Stimulated activated naive B cell treated with anti-CD40 and anti-IgM and Interleukin-4, amounts not matched to agents 10 μg/mL and 1 μg/mL and 100 μg/mL, for 72 hours (primary cell): ENCODE measurements around the gene SCFD2.

Experiments used
- ATAC-seq, 2 donors: fragments of 150-1000 bp; cut with Tn5 transposase; replicated peaks; 2 replicates each; pipeline ENCODE4 v1.10.0; 2021; ENCODE audit warnings: moderate library complexity in 1 of 2
- DNase-seq: peaks from one replicate; pipeline ENCODE4 v3.0.0; 2021
- H3K27ac Mint-ChIP-seq: one replicate; pipeline ENCODE4 v1.8.0; 2022; ENCODE audit warnings: mild to moderate bottlenecking, mixed read lengths
- H3K27me3 Mint-ChIP-seq, 2 donors: one replicate each; pipeline ENCODE4 v1.8.0; 2022; ENCODE audit warnings: mixed read lengths in 2 of 2
- H3K36me3 Mint-ChIP-seq, 2 donors: one replicate each; pipeline ENCODE4 v1.8.0; 2022; ENCODE audit warnings: mixed read lengths in 2 of 2, mild to moderate bottlenecking in 1 of 2
- H3K4me1 Mint-ChIP-seq, 2 donors: one replicate each; pipeline ENCODE4 v1.8.0; 2022; ENCODE audit warnings: mixed read lengths in 2 of 2, mild to moderate bottlenecking in 1 of 2
- H3K4me3 Mint-ChIP-seq, 2 donors: one replicate each; pipeline ENCODE4 v1.8.0; 2022; ENCODE audit warnings: mild to moderate bottlenecking in 2 of 2, mixed read lengths in 2 of 2, moderate library complexity in 1 of 2
- H3K9me3 Mint-ChIP-seq, 2 donors: one replicate each; pipeline ENCODE4 v1.8.0; 2022; ENCODE audit warnings: mixed read lengths in 2 of 2, mild to moderate bottlenecking in 1 of 2

SCFD2 gene

GRCh38 chr4:53208753-53209152, 157.1 kb downstream of the SCFD2 start:
- no peaks in the 10 kb centered on the region for H3K27me3 Mint-ChIP-seq
- no peak overlapping the region for H3K4me3 Mint-ChIP-seq
- H3K4me1 Mint-ChIP-seq, result no peaks in the 10 kb centered on the region
- peaks cover 0 to 1% of the 10 kb centered on the region in 2 donors for H3K9me3 Mint-ChIP-seq
- DNase-seq (no peak), ATAC-seq (no peak)
- peaks cover 22 to 54% of the 10 kb centered on the region in 2 donors for H3K36me3 Mint-ChIP-seq
- H3K27ac Mint-ChIP-seq, result no peak overlapping the region

- DNase-seq (no peak), ATAC-seq (no peak)
- Mint-ChIP-seq H3K9me3 (peaks cover 0 to 1% of the 10 kb centered on the region in 2 donors), H3K4me3 (no peak overlapping the region), H3K4me1 (no peaks in the 10 kb centered on the region), H3K27me3 (no peaks in the 10 kb centered on the region), H3K27ac (no peak overlapping the region), H3K36me3 (peaks cover 20 to 54% of the 10 kb centered on the region in 2 donors)
Observed at GRCh38 chr4:53205970-53206369, 159.9 kb downstream of the SCFD2 start.

GRCh38 chr4:53199356-53199755, 166.5 kb downstream of the SCFD2 start:
- Mint-ChIP-seq H3K4me1 (no peaks in the 10 kb centered on the region), H3K27me3 (no peaks in the 10 kb centered on the region), H3K27ac (no peak overlapping the region), H3K36me3 (peaks cover 6 to 17% of the 10 kb centered on the region in 2 donors), H3K4me3 (no peak overlapping the region), H3K9me3 (no peaks in the 10 kb centered on the region)
- ATAC-seq (no peak), DNase-seq (no peak)

DNA sequence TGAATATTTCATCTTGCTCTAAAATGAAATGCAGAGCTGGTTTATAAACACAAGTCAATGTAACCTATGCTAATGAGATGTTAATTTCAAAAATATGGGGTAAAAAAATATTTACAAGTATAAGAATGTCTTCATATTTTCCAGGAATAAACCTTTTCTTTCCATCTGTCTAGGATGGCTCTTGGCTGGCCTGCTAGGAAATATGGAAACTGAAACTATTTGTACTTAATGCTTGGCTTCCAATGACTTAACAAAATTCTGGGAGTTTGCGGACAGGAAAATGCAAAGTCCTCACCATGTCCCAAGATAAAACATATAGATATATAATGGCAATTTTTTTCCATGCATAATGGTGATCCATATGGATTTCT, 168.1 kb downstream of the SCFD2 start:
- no peaks in the 10 kb centered on the region for H3K27me3 Mint-ChIP-seq

GRCh38 chr4:53196882-53197771, 168.7 kb downstream of the SCFD2 start:
- Mint-ChIP-seq H3K27ac (no peak overlapping the region), H3K9me3 (no peaks in the 10 kb centered on the region), H3K27me3 (no peaks in the 10 kb centered on the region), H3K4me3 (no peak overlapping the region), H3K4me1 (peaks cover 3 to 4% of the 10 kb centered on the region in 2 donors), H3K36me3 (no peaks in the 10 kb centered on the region)
- DNase-seq (no peak), ATAC-seq (peak; percentile 46 to 70)

More for the DNA sequence above, 168.1 kb downstream of the SCFD2 start:
- DNase-seq, result no peak
- Mint-ChIP-seq H3K4me1 (no peaks in the 10 kb centered on the region), H3K27ac (no peak overlapping the region), H3K36me3 (peaks cover under 1% of the 10 kb centered on the region in 2 donors), H3K9me3 (no peaks in the 10 kb centered on the region), H3K4me3 (no peak overlapping the region)
- ATAC-seq, result no peak

- no peaks in the 10 kb centered on the region for H3K27me3 Mint-ChIP-seq
- no peak for DNase-seq
- peaks cover 5 to 7% of the 10 kb centered on the region in 2 donors for H3K4me1 Mint-ChIP-seq
- H3K36me3 Mint-ChIP-seq, result no peaks in the 10 kb centered on the region
- no peak overlapping the region for H3K4me3 Mint-ChIP-seq
- H3K9me3 Mint-ChIP-seq, result no peaks in the 10 kb centered on the region
- no peak overlapping the region for H3K27ac Mint-ChIP-seq
- no peak for ATAC-seq
Observed at GRCh38 chr4:53195815-53196661, 169.8 kb downstream of the SCFD2 start.

- peaks cover 5 to 7% of the 10 kb centered on the region in 2 donors for H3K4me1 Mint-ChIP-seq
- no peak for DNase-seq
Observed at GRCh38 chr4:53194727-53195126, 171.1 kb downstream of the SCFD2 start.

GRCh38 chr4:53193111-53193510, 172.8 kb downstream of the SCFD2 start:
- peaks cover 5 to 6% of the 10 kb centered on the region in 2 donors for H3K36me3 Mint-ChIP-seq
- no peaks in the 10 kb centered on the region for H3K9me3 Mint-ChIP-seq
- H3K27ac Mint-ChIP-seq, result no peak overlapping the region
- no peak overlapping the region for H3K4me3 Mint-ChIP-seq
- ATAC-seq, result no peak
- no peak for DNase-seq
- H3K27me3 Mint-ChIP-seq, result no peaks in the 10 kb centered on the region
- peaks cover 5 to 7% of the 10 kb centered on the region in 2 donors for H3K4me1 Mint-ChIP-seq

More at GRCh38 chr4:53194727-53195126, 171.1 kb downstream of the SCFD2 start:
- no peaks in the 10 kb centered on the region for H3K9me3 Mint-ChIP-seq
- no peaks in the 10 kb centered on the region for H3K27me3 Mint-ChIP-seq
- H3K36me3 Mint-ChIP-seq, result peaks cover 5 to 6% of the 10 kb centered on the region in 2 donors
- H3K27ac Mint-ChIP-seq, result no peak overlapping the region
- H3K4me3 Mint-ChIP-seq, result no peak overlapping the region
- ATAC-seq, result no peak

- no peak for ATAC-seq
- Mint-ChIP-seq H3K4me1 (peaks cover 5 to 7% of the 10 kb centered on the region in 2 donors), H3K36me3 (peaks cover 5 to 6% of the 10 kb centered on the region in 2 donors), H3K9me3 (no peaks in the 10 kb centered on the region), H3K27me3 (no peaks in the 10 kb centered on the region), H3K4me3 (no peak overlapping the region), H3K27ac (no peak overlapping the region)
- no peak for DNase-seq
Observed at GRCh38 chr4:53192496-53192895, 173.4 kb downstream of the SCFD2 start.

DNA sequence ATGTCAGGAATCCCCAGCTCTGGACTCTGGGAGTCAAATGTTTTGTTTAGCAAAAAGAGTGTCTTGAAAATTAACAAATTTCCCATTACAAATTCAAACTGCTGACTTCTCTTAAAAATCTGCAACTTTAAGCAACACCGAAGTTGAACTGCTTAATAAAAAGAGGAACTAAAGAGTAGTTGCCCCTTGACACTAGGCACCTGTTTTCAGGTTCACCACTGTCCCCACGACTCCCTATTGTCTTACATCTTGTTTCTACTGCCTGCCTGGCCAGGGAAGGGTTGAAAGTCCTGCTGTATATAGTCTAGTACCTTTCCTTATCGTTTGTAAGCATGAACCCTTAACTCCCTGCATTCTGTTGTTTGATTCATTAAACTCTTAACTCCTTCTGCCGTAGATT, 173.9 kb downstream of the SCFD2 start:
- Mint-ChIP-seq H3K4me1 (peaks cover 5 to 7% of the 10 kb centered on the region in 2 donors), H3K27me3 (no peaks in the 10 kb centered on the region), H3K4me3 (no peak overlapping the region), H3K27ac (no peak overlapping the region), H3K36me3 (peaks cover 5 to 6% of the 10 kb centered on the region in 2 donors), H3K9me3 (no peaks in the 10 kb centered on the region)
- DNase-seq, result no peak
- ATAC-seq, result peak in 1 of 2 donors; percentile 22

DNA sequence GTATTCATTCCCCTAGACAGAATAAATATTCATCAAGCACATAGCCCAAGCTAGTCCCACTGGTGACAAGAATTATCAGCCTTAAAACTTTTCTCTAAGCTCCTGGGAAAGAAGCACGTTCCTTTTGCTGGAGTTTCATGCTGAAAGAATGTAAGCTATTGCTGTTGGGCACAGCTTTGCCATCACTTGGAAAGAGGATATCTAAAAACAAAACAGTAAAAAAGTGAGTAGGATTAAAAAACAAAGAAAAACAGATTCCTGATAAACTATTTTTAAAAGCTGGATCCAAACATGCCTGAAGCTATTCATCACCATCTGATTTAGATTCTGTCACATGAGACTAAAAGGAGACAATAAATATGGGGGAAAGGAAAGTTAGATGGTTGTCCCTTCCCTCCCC, 176.8 kb downstream of the SCFD2 start:
- Mint-ChIP-seq H3K4me3 (no peak overlapping the region), H3K9me3 (no peaks in the 10 kb centered on the region), H3K4me1 (peaks cover 5 to 7% of the 10 kb centered on the region in 2 donors), H3K27ac (no peak overlapping the region), H3K36me3 (peaks cover 10 to 11% of the 10 kb centered on the region in 2 donors), H3K27me3 (no peaks in the 10 kb centered on the region)
- DNase-seq, result no peak
- no peak for ATAC-seq

DNA sequence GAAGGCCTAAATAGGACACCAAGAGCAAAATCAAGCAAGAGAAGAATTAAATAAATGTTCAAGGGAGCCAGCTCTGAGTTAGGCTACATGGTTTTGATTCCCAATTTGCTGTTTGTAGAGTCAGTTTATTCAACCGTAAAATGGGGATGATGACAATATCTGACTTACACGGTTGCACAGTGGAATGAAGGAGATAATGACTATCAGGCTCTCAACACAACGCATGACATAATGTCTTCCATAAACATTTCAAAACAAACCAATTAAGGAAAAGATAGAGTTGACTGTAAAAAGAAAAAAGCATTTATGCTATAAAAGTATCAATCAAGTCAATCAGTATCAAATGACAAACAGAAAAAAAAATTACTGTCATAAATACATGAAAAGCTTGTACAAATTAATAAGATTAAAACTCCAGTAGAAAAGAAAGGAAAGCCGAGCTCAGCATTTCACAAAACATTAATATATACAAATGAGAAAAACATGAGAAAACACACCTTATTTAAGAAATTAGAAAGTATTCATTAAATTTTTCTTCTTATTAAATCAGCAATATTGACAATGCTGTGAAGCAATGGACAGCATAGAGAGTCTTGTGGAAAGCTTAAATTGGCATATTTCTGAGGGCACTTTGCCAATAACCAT, 179.0 kb downstream of the SCFD2 start:
- Mint-ChIP-seq H3K27me3 (no peaks in the 10 kb centered on the region), H3K9me3 (peaks cover 0 to 2% of the 10 kb centered on the region in 2 donors), H3K4me1 (no peaks in the 10 kb centered on the region), H3K27ac (no peak overlapping the region), H3K36me3 (peaks cover 19 to 26% of the 10 kb centered on the region in 2 donors), H3K4me3 (no peak overlapping the region)
- DNase-seq, result no peak
- ATAC-seq, result no peak

GRCh38 chr4:53185869-53186585, 179.8 kb downstream of the SCFD2 start:
- H3K9me3 Mint-ChIP-seq, result peaks cover 0 to 2% of the 10 kb centered on the region in 2 donors
- H3K4me3 Mint-ChIP-seq, result no peak overlapping the region
- H3K4me1 Mint-ChIP-seq, result no peaks in the 10 kb centered on the region
- no peaks in the 10 kb centered on the region for H3K27me3 Mint-ChIP-seq
- peaks cover 24 to 30% of the 10 kb centered on the region in 2 donors for H3K36me3 Mint-ChIP-seq
- DNase-seq, result no peak
- no peak for ATAC-seq
- no peak overlapping the region for H3K27ac Mint-ChIP-seq

- H3K4me3 Mint-ChIP-seq, result no peak overlapping the region
- DNase-seq, result no peak
- H3K27ac Mint-ChIP-seq, result no peak overlapping the region
- H3K4me1 Mint-ChIP-seq, result no peaks in the 10 kb centered on the region
- ATAC-seq, result no peak
- peaks cover 34 to 46% of the 10 kb centered on the region in 2 donors for H3K36me3 Mint-ChIP-seq
- H3K9me3 Mint-ChIP-seq, result peaks cover 6 to 9% of the 10 kb centered on the region in 2 donors
- H3K27me3 Mint-ChIP-seq, result no peaks in the 10 kb centered on the region
Observed at GRCh38 chr4:53183754-53184153, 182.1 kb downstream of the SCFD2 start.
